HG03103 (cell line): ENCODE results near the gene DGKB.

Source experiments
- ATAC-seq: cut with Tn5 transposase; IDR thresholded peaks from one replicate; pipeline ENCODE4 v1.9.1; 2021; ENCODE audit warnings: low read depth; ENCODE audit not compliant: unreplicated experiment

DGKB gene

GRCh38 chr7:14902589-14903067 is at the start of gene DGKB:
Gene DGKB, minus strand, starts transcription at chr7:14902751.
- no peak for ATAC-seq

GRCh38 chr7:14950013-14950412 is 47.5 kb upstream of the DGKB start:
- ATAC-seq, result no peak

GRCh38 chr7:14938181-14938580 is 35.6 kb upstream of the DGKB start:
- ATAC-seq, result no peak

- no peak for ATAC-seq
Observed at GRCh38 chr7:14937581-14937980, 35.0 kb upstream of the DGKB start.

GRCh38 chr7:14936554-14936953 is 34.0 kb upstream of the DGKB start:
- no peak for ATAC-seq

- no peak for ATAC-seq
Observed at GRCh38 chr7:14934839-14935238, 32.3 kb upstream of the DGKB start.

- no peak for ATAC-seq
Observed at GRCh38 chr7:14931511-14932215, 29.1 kb upstream of the DGKB start.

- no peak for ATAC-seq
Observed at GRCh38 chr7:14924398-14924797, 21.8 kb upstream of the DGKB start.

- no peak for ATAC-seq
Observed at GRCh38 chr7:14911077-14911476, 8.5 kb upstream of the DGKB start.

GRCh38 chr7:14908697-14909096 is 6.1 kb upstream of the DGKB start:
- ATAC-seq, result no peak

- ATAC-seq, result no peak
Observed at GRCh38 chr7:14905764-14906163, 3.2 kb upstream of the DGKB start.

- ATAC-seq, result no peak
Observed at GRCh38 chr7:14900051-14900450, 2.5 kb downstream of the DGKB start.

GRCh38 chr7:14899030-14899429 is 3.5 kb downstream of the DGKB start:
- no peak for ATAC-seq

GRCh38 chr7:14896461-14896860 is 6.1 kb downstream of the DGKB start:
- ATAC-seq, result no peak

- no peak for ATAC-seq
Observed at GRCh38 chr7:14894826-14895225, 7.7 kb downstream of the DGKB start.

- no peak for ATAC-seq
Observed at GRCh38 chr7:14892961-14893360, 9.6 kb downstream of the DGKB start.

- no peak for ATAC-seq
Observed at GRCh38 chr7:14891289-14891688, 11.3 kb downstream of the DGKB start.

- ATAC-seq, result no peak
Observed at GRCh38 chr7:14888962-14889361, 13.6 kb downstream of the DGKB start.

- no peak for ATAC-seq
Observed at GRCh38 chr7:14886533-14886932, 16.0 kb downstream of the DGKB start.

GRCh38 chr7:14875941-14876587 is 26.5 kb downstream of the DGKB start:
- no peak for ATAC-seq

GRCh38 chr7:14871880-14872279 is 30.7 kb downstream of the DGKB start:
- no peak for ATAC-seq

GRCh38 chr7:14870394-14870793 is 32.2 kb downstream of the DGKB start:
- ATAC-seq, result no peak
